Measurements from ENCODE around the gene STK11. TPM values are rescaled to one million over a fixed set of nuclear protein-coding genes. Genes with fewer than 3 reads are reported as not detected.

Gene STK11
- total and polyA plus RNA-seq, 2 of the 4 experiments (the other 2 are of a cell fraction): 39.3 to 42.8 TPM

GRCh38 chr19:1189419-1189818 lies 16.2 kb upstream of the STK11 start:
- Histone ChIP-seq H3K4me3 (ENCODE audit: insufficient read depth, low read depth, low read length) (no peak overlapping the region), H2BK15ac (ENCODE audit: low read depth, low read length) (0 out of 3 replicates have a peak overlapping the region, but pooled peaks have one; percentile 33), H3K4me2 (ENCODE audit: low read depth, low read length) (no peak overlapping the region), H3K27me3 (ENCODE audit: control insufficient read depth, insufficient read depth, low read length) (no peaks in the 10 kb centered on the region), H2AK9ac (replicated peaks; ENCODE audit: low read depth, low read length, poor library complexity) (peak overlapping the region; percentile 52), H2AK5ac (ENCODE audit: low read depth, low read length) (peak overlapping the region; percentile 2; the same call in 1 of the 2 replicates), H3K4me1 (ENCODE audit: control insufficient read depth, insufficient read depth, low read length) (0 out of 2 replicates have a peak, but pooled peaks cover 2% of the 10 kb centered on the region), H3K36me3 (ENCODE audit: control insufficient read depth, insufficient read depth, low read length) (no peaks in the 10 kb centered on the region), H4K8ac (ENCODE audit: low read depth in 2 of 2, low read length in 2 of 2) (peak overlapping the region in 1 of 2 experiments; percentile 5; a peak in 1 of 4 replicates), H3K18ac (ENCODE audit: low read depth, low read length) (no peak overlapping the region), H2BK20ac (ENCODE audit: low read depth, low read length) (no peak overlapping the region), H3K27ac (ENCODE audit: insufficient read depth, low read length) (no peak overlapping the region), H4K91ac (ENCODE audit: insufficient read depth, low read depth, low read length) (no peak overlapping the region), H3K79me1 (ENCODE audit: low read depth in 1 of 2, low read length in 2 of 2) (no peaks in the 10 kb centered on the region), H2BK5ac (ENCODE audit: low read depth, low read length, poor library complexity, severe bottlenecking) (no peak overlapping the region), H3K4ac (ENCODE audit: low read depth, low read length) (no peak overlapping the region), H2AFZ (replicated peaks; ENCODE audit: low read length, poor library complexity) (peak overlapping the region; percentile 64), H2BK120ac (ENCODE audit: low read depth, low read length) (0 out of 2 replicates have a peak overlapping the region, but pooled peaks have one; percentile 40), H3K9me3 (ENCODE audit: control insufficient read depth, insufficient read depth, low read length) (no peaks in the 10 kb centered on the region), H3K23ac (ENCODE audit: low read depth, low read length) (no peak overlapping the region), H4K20me1 (ENCODE audit: insufficient read depth, low read length) (no peaks in the 10 kb centered on the region), H3K14ac (replicated peaks; ENCODE audit: low read depth, low read length) (peak overlapping the region; percentile 79), H3K56ac (ENCODE audit: extremely low read depth, insufficient read depth, low read length) (no peak overlapping the region), H4K5ac (ENCODE audit: low read depth, low read length) (no peak overlapping the region), H3K9ac (ENCODE audit: low read depth, low read length) (no peak overlapping the region), H3K9me1 (ENCODE audit: insufficient read depth, low read length) (no peaks in the 10 kb centered on the region)
- ChIA-PET POLR2A (ENCODE audit: unreplicated experiment) (no interaction called here), CTCF (no interaction called here)
- intact Hi-C loops (cut with micrococcal nuclease): no loop called here
- in situ Hi-C loops (cut with MboI; ENCODE audit: low sequenced_read_pairs): no loop called here
- dilution Hi-C loops (cut with HindIII; ENCODE audit: low sequenced_read_pairs, unreplicated experiment): no loop called here
- BruUV-seq (replicated peaks): no TSS peak
- TF ChIP-seq CTCF (conservative IDR thresholded peaks at IDR 0.05; ENCODE audit: low read depth, low read length) (no peak), FOS (IDR thresholded peaks at IDR 0.05; ENCODE audit: low read depth, low read length) (0 out of 2 replicates have a peak, but pooled peaks have one; percentile 10), MAZ (IDR thresholded peaks at IDR 0.05; ENCODE audit: borderline replicate concordance, low read depth, low read length) (peak; percentile 21; the same call in 1 of the 2 replicates), NFE2L2 (IDR thresholded peaks at IDR 0.05; ENCODE audit: low read depth, low read length) (no peak), CHD1 (IDR thresholded peaks at IDR 0.05; ENCODE audit: low read depth, low read length) (no peak)
- DNase-seq: peak; percentile 35
- WGBS, 2 experiments (ENCODE audit: extremely low coverage in 2 of 2, insufficient read length in 1 of 2): 73% methylated on average over 4 of the region's 9 CpGs; no CpG with 5 or more reads in 1 of the 2 experiments
- ATAC-seq (ENCODE audit: low read depth): no peak

Measured in IMR-90 (cell line).